Measurements from ENCODE around the gene RTL1.

Gene RTL1

DNA sequence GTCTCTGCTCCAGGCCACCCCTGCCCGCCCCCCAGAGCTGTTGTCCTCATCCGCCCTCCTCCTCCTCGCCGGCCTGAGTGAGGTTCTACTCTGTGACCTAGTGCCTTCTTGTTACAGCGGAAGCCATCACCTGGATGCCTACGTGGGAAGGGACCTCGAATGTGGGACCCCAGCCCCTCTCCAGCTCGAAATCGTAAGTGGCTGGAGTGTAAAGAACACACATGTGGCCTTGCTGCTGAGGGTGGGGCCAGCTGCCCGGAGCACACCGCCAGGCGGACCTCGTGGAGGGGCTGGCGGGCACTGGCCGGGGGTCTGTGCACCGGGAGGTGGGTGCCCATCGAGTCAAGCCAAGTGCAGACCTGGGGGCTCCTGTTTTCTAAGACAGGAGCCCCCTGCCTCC lies 58.2 kb downstream of the RTL1 start:
- Histone ChIP-seq H3K4me3 (ENCODE audit: low read length) (no peak overlapping the region), H3K18ac (ENCODE audit: low read length) (no peak overlapping the region), H3K79me1 (ENCODE audit: low read length) (no peaks in the 10 kb centered on the region), H3K56ac (ENCODE audit: low read length) (no peak overlapping the region), H3K27ac (ENCODE audit: low read depth, low read length) (no peak overlapping the region), H2AK5ac (ENCODE audit: low read length) (no peak overlapping the region), H2BK15ac (replicated peaks; ENCODE audit: low read depth) (no peak overlapping the region), H3K27me3 (ENCODE audit: insufficient read depth, low read length, poor library complexity) (no peaks in the 10 kb centered on the region), H4K5ac (ENCODE audit: low read length) (no peak overlapping the region), H4K8ac (ENCODE audit: low read depth, low read length) (no peak overlapping the region), H2BK5ac (ENCODE audit: low read length) (no peak overlapping the region), H3K79me2 (ENCODE audit: control insufficient read depth, insufficient read depth, low read length) (no peaks in the 10 kb centered on the region), H3K9ac (ENCODE audit: low read length) (no peak overlapping the region), H3K4me2 (ENCODE audit: low read length) (no peak overlapping the region), H3K36me3 (ENCODE audit: control insufficient read depth, insufficient read depth, low read length) (no peaks in the 10 kb centered on the region), H3K4ac (ENCODE audit: low read depth, low read length) (no peak overlapping the region), H2BK120ac (ENCODE audit: low read depth, low read length) (no peak overlapping the region), H3K4me1 (ENCODE audit: control insufficient read depth, low read depth, low read length) (no peaks in the 10 kb centered on the region), H3K23ac (ENCODE audit: low read length) (no peak overlapping the region)
- no CpG with 5 or more reads among the region's 17 CpGs for WGBS (ENCODE audit: extremely low coverage, insufficient coverage, low lambda C conversion rate)
- no peak for DNase-seq

DNA sequence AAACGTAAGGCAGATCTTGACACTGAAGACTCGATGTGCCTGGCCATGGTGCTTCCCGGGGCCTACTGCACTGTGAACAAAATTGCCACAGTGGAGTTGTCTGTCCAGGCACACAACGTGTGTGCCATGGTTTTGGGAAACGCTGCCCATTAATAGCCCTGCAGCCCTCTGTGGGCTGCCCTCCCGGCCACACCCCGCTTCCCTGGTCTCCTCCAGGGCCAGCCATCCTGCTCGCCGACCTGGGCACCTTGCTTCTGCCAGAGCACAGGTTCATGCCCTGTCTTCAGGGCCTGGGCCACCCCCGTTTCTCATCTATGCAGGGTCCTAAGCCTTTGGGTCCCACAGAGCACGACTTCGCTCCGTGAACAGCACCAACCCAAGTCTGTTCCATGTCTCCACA lies 58.7 kb downstream of the RTL1 start:
- no peak overlapping the region for H2BK15ac ChIP-seq (replicated peaks; ENCODE audit: low read depth)

DNA sequence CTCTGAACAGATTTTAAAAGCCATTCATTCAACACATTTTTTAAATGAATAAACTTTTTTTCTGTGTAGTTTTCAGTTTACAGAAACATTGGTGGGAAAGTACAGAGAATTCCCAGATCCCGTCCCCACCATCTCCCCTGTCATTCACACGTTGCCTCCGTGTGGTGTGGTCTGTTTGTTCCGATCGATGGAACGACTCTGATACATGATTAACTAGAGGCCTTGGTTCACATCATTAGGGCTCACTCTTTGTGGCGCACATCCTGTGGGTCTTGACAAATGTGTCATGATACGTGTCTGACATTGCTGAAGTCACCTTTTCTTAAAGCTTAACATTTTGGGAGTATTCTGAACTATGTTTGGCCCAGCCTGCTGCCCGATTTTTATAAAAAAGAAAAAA lies 59.1 kb downstream of the RTL1 start:
- Histone ChIP-seq H3K4me3 (ENCODE audit: low read length) (no peak overlapping the region), H3K23ac (ENCODE audit: low read length) (no peak overlapping the region), H2BK5ac (ENCODE audit: low read length) (no peak overlapping the region), H3K9ac (ENCODE audit: low read length) (no peak overlapping the region), H3K36me3 (ENCODE audit: control insufficient read depth, insufficient read depth, low read length) (no peaks in the 10 kb centered on the region), H3K79me2 (ENCODE audit: control insufficient read depth, insufficient read depth, low read length) (no peaks in the 10 kb centered on the region), H4K8ac (ENCODE audit: low read depth, low read length) (no peak overlapping the region), H2BK120ac (ENCODE audit: low read depth, low read length) (no peak overlapping the region), H3K27ac (ENCODE audit: low read depth, low read length) (no peak overlapping the region), H3K4ac (ENCODE audit: low read depth, low read length) (no peak overlapping the region), H3K4me1 (ENCODE audit: control insufficient read depth, low read depth, low read length) (no peaks in the 10 kb centered on the region), H3K79me1 (ENCODE audit: low read length) (no peaks in the 10 kb centered on the region), H4K5ac (ENCODE audit: low read length) (no peak overlapping the region), H2AK5ac (ENCODE audit: low read length) (no peak overlapping the region), H3K4me2 (ENCODE audit: low read length) (no peak overlapping the region), H2BK15ac (replicated peaks; ENCODE audit: low read depth) (no peak overlapping the region), H3K18ac (ENCODE audit: low read length) (no peak overlapping the region), H3K27me3 (ENCODE audit: insufficient read depth, low read length, poor library complexity) (no peaks in the 10 kb centered on the region), H3K56ac (ENCODE audit: low read length) (no peak overlapping the region)
- no CpG with 5 or more reads among the region's 9 CpGs for WGBS (ENCODE audit: extremely low coverage, insufficient coverage, low lambda C conversion rate)
- DNase-seq: no peak

More for the DNA sequence above, 58.7 kb downstream of the RTL1 start:
- Histone ChIP-seq H3K4me3 (ENCODE audit: low read length) (no peak overlapping the region), H3K9ac (ENCODE audit: low read length) (no peak overlapping the region), H4K8ac (ENCODE audit: low read depth, low read length) (no peak overlapping the region), H2BK5ac (ENCODE audit: low read length) (no peak overlapping the region), H3K79me1 (ENCODE audit: low read length) (no peaks in the 10 kb centered on the region), H3K56ac (ENCODE audit: low read length) (no peak overlapping the region), H3K4ac (ENCODE audit: low read depth, low read length) (no peak overlapping the region), H3K23ac (ENCODE audit: low read length) (no peak overlapping the region), H3K27me3 (ENCODE audit: insufficient read depth, low read length, poor library complexity) (no peaks in the 10 kb centered on the region), H2AK5ac (ENCODE audit: low read length) (no peak overlapping the region), H3K4me1 (ENCODE audit: control insufficient read depth, low read depth, low read length) (no peaks in the 10 kb centered on the region), H3K27ac (ENCODE audit: low read depth, low read length) (no peak overlapping the region), H4K5ac (ENCODE audit: low read length) (no peak overlapping the region), H3K79me2 (ENCODE audit: control insufficient read depth, insufficient read depth, low read length) (no peaks in the 10 kb centered on the region), H3K36me3 (ENCODE audit: control insufficient read depth, insufficient read depth, low read length) (no peaks in the 10 kb centered on the region), H3K4me2 (ENCODE audit: low read length) (no peak overlapping the region), H2BK120ac (ENCODE audit: low read depth, low read length) (no peak overlapping the region), H3K18ac (ENCODE audit: low read length) (no peak overlapping the region)
- no CpG with 5 or more reads among the region's 13 CpGs for WGBS (ENCODE audit: extremely low coverage, insufficient coverage, low lambda C conversion rate)
- no peak for DNase-seq

GRCh38 chr14:100844082-100844408 lies 59.5 kb downstream of the RTL1 start:
- no peak overlapping the region for H2BK15ac ChIP-seq (replicated peaks; ENCODE audit: low read depth)
- H3K9ac ChIP-seq (ENCODE audit: low read length): no peak overlapping the region
- no peaks in the 10 kb centered on the region for H3K36me3 ChIP-seq (ENCODE audit: control insufficient read depth, insufficient read depth, low read length)
- H2AK5ac ChIP-seq (ENCODE audit: low read length): no peak overlapping the region
- H3K27me3 ChIP-seq (ENCODE audit: insufficient read depth, low read length, poor library complexity): no peaks in the 10 kb centered on the region
- H2BK5ac ChIP-seq (ENCODE audit: low read length): no peak overlapping the region
- H3K4me2 ChIP-seq (ENCODE audit: low read length): no peak overlapping the region
- no peak overlapping the region for H4K8ac ChIP-seq (ENCODE audit: low read depth, low read length)
- H4K5ac ChIP-seq (ENCODE audit: low read length): no peak overlapping the region
- H2BK120ac ChIP-seq (ENCODE audit: low read depth, low read length): no peak overlapping the region
- H3K56ac ChIP-seq (ENCODE audit: low read length): no peak overlapping the region
- no CpG with 5 or more reads among the region's 4 CpGs for WGBS (ENCODE audit: extremely low coverage, insufficient coverage, low lambda C conversion rate)
- H3K18ac ChIP-seq (ENCODE audit: low read length): no peak overlapping the region
- no peaks in the 10 kb centered on the region for H3K4me1 ChIP-seq (ENCODE audit: control insufficient read depth, low read depth, low read length)
- no peak overlapping the region for H3K27ac ChIP-seq (ENCODE audit: low read depth, low read length)
- H3K4me3 ChIP-seq (ENCODE audit: low read length): no peak overlapping the region
- H3K79me2 ChIP-seq (ENCODE audit: control insufficient read depth, insufficient read depth, low read length): no peaks in the 10 kb centered on the region
- no peak overlapping the region for H3K4ac ChIP-seq (ENCODE audit: low read depth, low read length)
- no peak overlapping the region for H3K23ac ChIP-seq (ENCODE audit: low read length)
- no peaks in the 10 kb centered on the region for H3K79me1 ChIP-seq (ENCODE audit: low read length)
- no peak for DNase-seq

- H3K4ac ChIP-seq (ENCODE audit: low read depth, low read length): no peak overlapping the region
- DNase-seq: no peak
- H2BK5ac ChIP-seq (ENCODE audit: low read length): no peak overlapping the region
- no peak overlapping the region for H2AK5ac ChIP-seq (ENCODE audit: low read length)
- H3K9ac ChIP-seq (ENCODE audit: low read length): no peak overlapping the region
- H3K4me3 ChIP-seq (ENCODE audit: low read length): no peak overlapping the region
- no peaks in the 10 kb centered on the region for H3K27me3 ChIP-seq (ENCODE audit: insufficient read depth, low read length, poor library complexity)
- no peak overlapping the region for H4K8ac ChIP-seq (ENCODE audit: low read depth, low read length)
- H3K79me1 ChIP-seq (ENCODE audit: low read length): no peaks in the 10 kb centered on the region
- H2BK120ac ChIP-seq (ENCODE audit: low read depth, low read length): no peak overlapping the region
- no peak overlapping the region for H3K27ac ChIP-seq (ENCODE audit: low read depth, low read length)
- no peaks in the 10 kb centered on the region for H3K4me1 ChIP-seq (ENCODE audit: control insufficient read depth, low read depth, low read length)
- no peak overlapping the region for H3K23ac ChIP-seq (ENCODE audit: low read length)
- no peak overlapping the region for H2BK15ac ChIP-seq (replicated peaks; ENCODE audit: low read depth)
- WGBS (ENCODE audit: extremely low coverage, insufficient coverage, low lambda C conversion rate): no CpG with 5 or more reads among the region's 8 CpGs
- H4K5ac ChIP-seq (ENCODE audit: low read length): no peak overlapping the region
- H3K36me3 ChIP-seq (ENCODE audit: control insufficient read depth, insufficient read depth, low read length): no peaks in the 10 kb centered on the region
- H3K56ac ChIP-seq (ENCODE audit: low read length): peak overlapping the region; percentile 0
- H3K4me2 ChIP-seq (ENCODE audit: low read length): no peak overlapping the region
- no peak overlapping the region for H3K18ac ChIP-seq (ENCODE audit: low read length)
- no peaks in the 10 kb centered on the region for H3K79me2 ChIP-seq (ENCODE audit: control insufficient read depth, insufficient read depth, low read length)
Measured at GRCh38 chr14:100842799-100843198, 60.7 kb downstream of the RTL1 start.

DNA sequence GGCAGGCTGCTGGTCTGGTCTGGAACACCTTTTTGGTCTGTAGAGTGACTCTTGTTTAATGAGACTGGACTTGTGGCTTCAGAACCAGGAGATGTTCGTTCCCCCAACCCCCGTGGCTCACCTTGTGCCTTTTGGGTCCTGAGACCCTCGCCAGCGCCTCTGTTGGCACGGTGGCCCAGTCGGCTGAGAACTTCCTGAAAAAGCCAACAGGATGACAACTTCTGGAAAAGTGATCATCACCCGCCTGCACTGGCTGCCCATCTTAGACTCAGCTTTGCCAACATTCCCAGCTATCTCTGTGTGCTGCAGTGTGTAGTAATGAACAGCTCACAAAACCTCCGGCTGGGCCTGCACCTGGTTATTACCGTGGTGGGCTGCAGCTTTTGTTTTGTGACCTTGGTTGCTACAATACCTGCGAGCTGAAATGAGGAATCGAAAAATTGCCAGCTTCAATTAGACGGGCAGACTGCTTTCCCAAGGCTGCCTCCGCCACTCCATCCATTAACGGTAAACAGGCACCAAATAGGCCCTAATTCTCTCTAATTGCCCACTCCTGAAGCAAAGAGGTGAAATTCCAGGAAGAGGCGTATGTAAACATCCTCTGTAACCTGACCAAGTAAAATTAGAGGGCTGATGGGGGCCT lies 61.6 kb downstream of the RTL1 start:
- Histone ChIP-seq H3K4ac (ENCODE audit: low read depth, low read length) (no peak overlapping the region), H3K27ac (ENCODE audit: low read depth, low read length) (no peak overlapping the region), H2BK15ac (replicated peaks; ENCODE audit: low read depth) (no peak overlapping the region), H3K79me1 (ENCODE audit: low read length) (no peaks in the 10 kb centered on the region), H3K79me2 (ENCODE audit: control insufficient read depth, insufficient read depth, low read length) (no peaks in the 10 kb centered on the region), H3K23ac (ENCODE audit: low read length) (no peak overlapping the region), H2AK5ac (ENCODE audit: low read length) (peak overlapping the region; percentile 30), H3K4me1 (ENCODE audit: control insufficient read depth, low read depth, low read length) (no peaks in the 10 kb centered on the region), H3K4me2 (ENCODE audit: low read length) (no peak overlapping the region), H3K56ac (ENCODE audit: low read length) (no peak overlapping the region), H3K4me3 (ENCODE audit: low read length) (no peak overlapping the region), H2BK5ac (ENCODE audit: low read length) (no peak overlapping the region), H3K18ac (ENCODE audit: low read length) (no peak overlapping the region), H3K36me3 (ENCODE audit: control insufficient read depth, insufficient read depth, low read length) (no peaks in the 10 kb centered on the region), H3K9ac (ENCODE audit: low read length) (no peak overlapping the region), H3K27me3 (ENCODE audit: insufficient read depth, low read length, poor library complexity) (no peaks in the 10 kb centered on the region), H4K5ac (ENCODE audit: low read length) (no peak overlapping the region), H4K8ac (ENCODE audit: low read depth, low read length) (no peak overlapping the region), H2BK120ac (ENCODE audit: low read depth, low read length) (no peak overlapping the region)
- no peak for DNase-seq
- whole genome bisulfite sequencing (ENCODE audit: extremely low coverage, insufficient coverage, low lambda C conversion rate): no CpG with 5 or more reads among the region's 15 CpGs
